8988T (cell line): ENCODE measurements around the gene EPDR1.

ENCODE experiments used
- DNase-seq: peaks from one replicate; pipeline ENCODE4 v3.0.0; 2011

Gene EPDR1

GRCh38 chr7:37920305-37920848 lies at the start of gene EPDR1:
Gene EPDR1, plus strand, starts transcription at chr7:37920640. Its CDS starts 300 bp downstream, at chr7:37920940.
- DNase-seq = no peak

- no peak for DNase-seq
Measured at GRCh38 chr7:37882086-37882485, 38.4 kb upstream of the EPDR1 start.

GRCh38 chr7:37893359-37893758 lies 27.1 kb upstream of the EPDR1 start:
- DNase-seq = no peak

GRCh38 chr7:37894671-37895070 lies 25.8 kb upstream of the EPDR1 start:
- DNase-seq = no peak

- DNase-seq = no peak
Measured at GRCh38 chr7:37899712-37900247, 20.7 kb upstream of the EPDR1 start.

GRCh38 chr7:37901236-37901827 lies 19.1 kb upstream of the EPDR1 start:
- DNase-seq = no peak

- no peak for DNase-seq
Measured at GRCh38 chr7:37901890-37902524, 18.4 kb upstream of the EPDR1 start.

GRCh38 chr7:37908221-37908788 lies 12.1 kb upstream of the EPDR1 start:
- no peak for DNase-seq

GRCh38 chr7:37912756-37913155 lies 7.7 kb upstream of the EPDR1 start:
- no peak for DNase-seq

- DNase-seq = no peak
Measured at GRCh38 chr7:37915438-37915837, 5.0 kb upstream of the EPDR1 start.

GRCh38 chr7:37916017-37916672 lies 4.3 kb upstream of the EPDR1 start:
- DNase-seq = no peak

GRCh38 chr7:37916673-37917660 lies 3.5 kb upstream of the EPDR1 start, which contains the start of gene SFRP4:
Gene SFRP4, minus strand, starts transcription at chr7:37916817. Its CDS starts 280 bp downstream, at chr7:37916537.
- no peak for DNase-seq

- no peak for DNase-seq
Measured at GRCh38 chr7:37918526-37918925, 1.9 kb upstream of the EPDR1 start.

- DNase-seq = no peak
Measured at GRCh38 chr7:37920849-37921805, 687 bp downstream of the EPDR1 start.

GRCh38 chr7:37921876-37922275 lies 1.4 kb downstream of the EPDR1 start:
- DNase-seq = no peak

GRCh38 chr7:37923996-37924395 lies 3.6 kb downstream of the EPDR1 start:
- no peak for DNase-seq

GRCh38 chr7:37924491-37925041 lies 4.1 kb downstream of the EPDR1 start:
- DNase-seq = no peak

GRCh38 chr7:37925620-37926019 lies 5.2 kb downstream of the EPDR1 start:
- DNase-seq = no peak

GRCh38 chr7:37927773-37928444 lies 7.5 kb downstream of the EPDR1 start:
- no peak for DNase-seq

- DNase-seq = no peak
Measured at GRCh38 chr7:37928878-37929277, 8.4 kb downstream of the EPDR1 start.
